Measurements from ENCODE around the gene SHMT2.

Gene SHMT2

DNA sequence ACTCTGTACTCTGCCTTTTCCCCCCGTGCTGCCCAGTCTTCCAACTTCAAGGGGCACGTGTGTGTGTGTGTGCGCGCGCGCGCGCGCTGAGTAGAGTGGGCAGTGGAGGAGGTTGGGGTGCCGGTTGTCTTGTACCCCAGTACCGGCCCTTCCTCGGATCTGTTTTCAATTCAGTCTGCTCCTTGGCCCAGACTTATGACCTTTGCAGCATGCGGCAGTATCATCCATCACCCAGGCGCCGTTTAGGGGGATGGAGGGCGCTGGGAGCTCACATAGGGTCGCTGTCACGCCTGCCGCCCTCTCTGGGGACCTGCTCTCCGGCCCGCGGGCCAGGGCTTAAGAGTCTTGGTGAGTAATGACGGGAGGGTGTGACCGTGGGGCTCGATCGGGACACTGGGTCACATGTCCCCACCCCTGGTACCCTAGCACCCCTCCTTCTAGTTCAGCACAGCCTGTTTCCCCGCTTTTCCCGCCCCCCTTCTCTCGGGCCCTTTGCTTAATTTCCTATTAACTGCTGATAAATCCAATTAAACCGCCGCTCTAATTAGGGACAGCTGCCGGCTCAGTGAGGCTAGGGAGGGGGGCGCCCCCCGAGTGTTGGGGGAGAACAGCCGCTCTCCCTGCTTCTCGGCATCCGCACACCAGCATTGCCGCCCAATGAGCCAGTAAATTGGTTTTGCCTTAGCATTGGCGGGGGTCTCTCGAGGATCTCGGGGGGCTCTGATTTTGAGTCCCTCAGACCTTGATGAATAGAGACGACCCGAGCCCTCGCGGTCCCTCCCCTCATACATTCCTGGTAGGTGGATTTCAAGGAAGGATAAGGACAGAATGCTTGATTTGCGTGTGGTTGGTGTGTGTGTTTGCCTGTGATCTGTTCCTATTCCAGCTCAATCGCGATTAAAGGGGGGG, 12.1 kb downstream of the SHMT2 start:
- no peak for DNase-seq

DNA sequence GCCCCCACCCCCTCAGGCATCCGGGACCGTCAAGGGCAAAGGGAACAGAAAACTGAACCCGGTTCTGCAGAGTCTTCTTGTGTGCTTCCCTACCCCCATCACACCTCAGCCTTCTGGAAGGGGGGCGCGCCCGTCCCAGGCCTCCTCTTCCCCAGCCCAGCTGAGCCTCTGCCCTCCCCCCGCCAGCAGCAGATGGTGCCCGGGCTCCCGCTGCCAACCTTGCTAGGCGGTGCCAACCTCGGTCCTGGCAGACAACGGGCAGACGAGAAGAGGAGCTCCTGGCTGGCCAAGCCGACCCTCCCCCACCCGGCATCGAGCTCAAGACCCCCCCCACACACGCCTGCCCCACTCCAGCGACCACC, 12.8 kb downstream of the SHMT2 start:
- DNase-seq: no peak

DNA sequence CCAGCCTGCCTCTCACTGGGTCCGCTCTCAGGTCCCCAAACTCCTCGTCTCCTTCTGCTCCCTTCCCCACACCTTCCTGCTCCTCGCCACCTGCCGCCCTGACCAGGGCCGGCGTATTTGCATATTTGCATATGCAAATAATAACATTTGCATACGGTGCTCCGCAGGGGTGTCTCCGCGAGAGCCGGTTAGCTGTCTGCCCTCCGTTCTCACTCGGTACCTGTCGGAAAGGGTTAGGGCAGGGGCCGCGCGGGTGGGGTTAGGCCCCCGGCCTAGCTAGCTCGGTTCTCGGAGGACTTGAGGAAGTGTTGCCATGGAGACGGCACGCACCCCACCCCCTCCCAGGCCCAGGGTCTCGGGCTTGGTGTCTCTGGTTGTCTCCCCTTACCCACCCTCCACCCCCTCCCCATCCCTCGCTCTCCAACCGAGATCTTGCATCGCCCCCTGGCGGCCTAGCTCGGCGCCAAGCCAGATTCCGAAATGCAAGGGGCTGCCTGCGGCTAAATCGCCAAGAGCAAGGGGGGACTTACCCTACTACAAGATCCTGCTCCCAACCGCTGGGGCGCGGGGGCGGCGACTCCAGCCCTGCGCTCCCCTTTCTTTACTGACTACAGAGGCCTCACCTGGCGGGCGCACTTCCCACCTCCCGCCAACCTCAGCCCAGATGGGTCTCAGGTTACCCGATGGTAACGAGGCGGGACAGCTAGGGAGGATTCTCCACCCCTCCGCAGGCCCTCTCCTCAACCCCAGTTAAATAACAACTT, 13.4 kb downstream of the SHMT2 start:
- peak; percentile 28 for DNase-seq

DNA sequence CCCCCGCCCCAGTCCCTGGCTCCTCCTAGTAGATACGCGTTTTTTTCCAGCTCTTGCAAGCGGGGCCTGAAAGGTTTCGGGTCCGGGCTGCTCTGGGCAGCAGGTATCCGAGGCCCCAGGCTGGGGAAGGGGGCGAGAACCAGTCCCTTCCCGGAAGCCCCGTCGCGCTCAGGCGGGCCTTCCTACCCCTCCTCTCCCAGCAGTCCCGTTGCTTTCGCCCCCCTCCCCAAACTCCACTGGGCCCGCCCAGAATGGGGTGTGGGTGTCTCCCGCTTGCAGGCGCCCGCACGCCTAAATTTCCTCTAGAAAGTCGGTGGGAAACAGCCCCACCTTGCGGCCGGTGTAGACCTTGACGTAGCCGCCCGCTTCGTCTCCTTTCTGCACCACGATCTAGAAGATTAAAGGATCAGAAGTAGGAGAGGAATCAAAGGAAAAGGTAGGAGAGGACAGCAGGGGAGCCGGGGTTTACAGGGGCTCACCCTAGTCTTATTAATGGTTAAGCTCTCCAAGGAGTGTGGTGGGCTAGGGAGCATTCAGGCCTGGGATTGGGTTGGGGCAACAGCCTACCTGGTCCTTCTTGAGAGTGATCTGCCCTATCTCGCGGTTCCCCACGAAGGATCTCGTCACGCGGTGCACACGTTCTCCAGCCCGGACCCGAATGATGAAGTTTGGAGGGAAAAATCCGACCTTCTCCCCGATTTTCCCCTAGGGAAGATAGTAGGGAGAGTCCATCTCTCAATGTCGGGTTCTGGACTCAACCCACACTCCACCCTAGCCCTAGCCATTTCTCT, 14.2 kb downstream of the SHMT2 start:
- peak; percentile 62 for DNase-seq

DNA sequence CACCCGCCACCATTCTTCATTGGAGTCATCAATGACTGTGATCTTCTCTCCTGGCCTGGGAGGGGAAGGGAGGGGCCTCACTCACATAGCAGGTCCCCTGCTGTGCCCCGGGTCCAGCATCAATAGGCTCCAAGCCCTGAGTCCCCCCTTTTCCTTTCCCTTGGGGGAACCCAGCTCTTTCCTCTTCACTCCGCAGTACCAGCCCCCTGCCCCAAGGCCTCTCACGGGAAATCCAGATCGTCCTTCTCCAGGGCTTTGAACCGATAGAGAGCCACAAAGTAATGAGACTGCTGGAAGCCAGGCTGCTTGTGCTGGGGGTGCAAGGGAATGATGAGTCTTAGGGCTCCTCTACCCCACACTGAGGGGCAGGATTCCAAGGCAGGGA, 14.8 kb downstream of the SHMT2 start:
- no peak for DNase-seq

DNA sequence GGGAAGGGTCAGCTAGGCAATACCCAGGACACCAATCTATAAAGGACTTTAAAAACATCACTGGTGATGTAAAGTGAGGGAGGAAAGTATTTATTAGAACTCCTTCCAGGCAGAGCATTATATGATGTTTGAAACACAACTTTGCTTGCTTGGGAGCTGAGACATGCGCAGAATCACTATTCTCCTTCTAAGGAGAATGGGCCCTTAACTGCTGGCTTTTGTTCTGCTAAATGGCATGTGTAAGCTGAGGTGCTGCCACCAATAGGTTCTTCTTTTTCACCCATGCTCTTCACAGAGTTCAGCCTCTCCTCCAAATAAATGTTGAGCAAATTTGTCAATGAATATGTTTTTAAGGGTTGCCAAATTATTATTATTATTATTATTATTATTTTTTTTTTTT, 17.5 kb downstream of the SHMT2 start:
- DNase-seq: no peak

DNA sequence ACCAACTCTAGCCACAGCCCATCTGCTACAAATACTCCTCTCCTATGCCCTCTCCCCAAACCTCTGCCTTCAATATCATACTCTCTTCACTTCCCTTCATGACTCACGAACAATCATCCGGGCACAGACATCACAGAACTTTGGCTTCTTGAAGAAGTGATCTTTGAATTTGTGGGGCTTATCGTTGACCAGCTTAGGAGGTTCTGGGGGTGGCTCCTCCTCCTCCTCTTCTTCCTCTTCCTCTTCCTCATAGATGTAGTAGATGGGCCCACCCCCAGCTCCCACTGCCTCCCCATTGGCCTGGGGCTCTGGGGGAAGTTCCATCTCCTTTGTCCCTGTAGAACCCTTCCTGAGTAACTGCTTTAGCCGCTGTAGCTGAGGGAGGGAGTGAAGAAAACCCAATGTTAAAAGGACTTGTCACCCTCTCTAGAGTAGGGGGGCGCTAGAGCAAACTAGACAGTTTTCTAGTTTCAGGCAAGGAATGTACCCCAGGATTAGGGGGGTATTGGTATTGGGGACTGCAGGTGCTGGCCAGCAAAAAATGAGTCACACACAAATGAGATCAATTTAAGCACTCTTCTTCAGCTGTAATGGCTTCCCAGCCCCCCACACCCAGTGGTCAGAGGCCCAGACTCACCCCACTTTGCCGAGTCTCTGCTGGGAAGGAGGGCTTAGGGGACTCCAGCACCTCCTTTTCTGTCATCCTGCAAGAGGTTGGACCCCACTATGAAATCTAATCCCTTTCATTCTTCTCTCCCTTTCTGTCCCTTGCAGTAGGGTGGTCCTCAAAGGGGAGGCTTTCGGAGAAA, 19.6 kb downstream of the SHMT2 start:
- no peak for DNase-seq

DNA sequence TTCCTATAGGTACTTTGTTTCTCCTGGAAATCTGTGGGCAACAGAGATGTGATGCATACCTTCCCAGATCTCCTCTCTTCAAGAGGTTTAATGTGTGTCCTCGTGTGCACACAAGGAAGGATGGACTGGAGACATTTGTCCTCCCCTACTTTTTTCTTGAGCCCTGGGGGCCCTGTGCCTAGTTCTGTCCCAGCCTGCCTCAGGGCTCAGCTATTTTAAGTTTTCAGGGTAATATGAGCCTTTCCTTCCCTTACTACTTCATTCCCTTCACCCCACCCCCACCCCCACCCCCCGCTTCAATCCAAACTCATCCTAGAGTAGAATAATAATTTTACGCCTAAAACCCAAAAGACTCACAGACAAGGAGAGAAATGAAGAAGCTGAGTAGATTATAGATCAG, 21.0 kb downstream of the SHMT2 start:
- no peak for DNase-seq

DNA sequence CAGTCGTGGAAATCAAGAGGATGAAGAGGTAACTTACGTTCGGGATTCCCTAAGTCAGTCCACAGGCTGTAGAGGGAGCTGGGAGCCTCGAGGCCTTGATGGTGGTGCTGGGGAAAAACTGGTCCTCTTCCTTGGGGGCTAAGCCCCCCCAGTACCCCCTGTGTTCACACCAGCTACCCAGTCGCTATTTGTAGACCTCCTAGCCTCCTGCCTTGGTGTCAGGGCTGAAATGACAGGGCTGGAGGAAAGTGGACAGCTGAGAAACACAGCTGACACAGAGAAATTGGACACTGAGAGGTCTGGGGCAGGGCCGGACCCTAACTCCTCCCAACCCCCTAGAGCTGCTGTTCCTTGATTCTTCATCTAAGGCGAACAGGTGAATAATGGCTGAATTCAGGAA, 21.4 kb downstream of the SHMT2 start, which contains the start of gene STAC3:
Gene STAC3 (minus strand): TSS at position 232 of the 400 bp plus-strand sequence. CDS start 1,551 bp downstream, outside the sequence.
- DNase-seq: no peak

DNA sequence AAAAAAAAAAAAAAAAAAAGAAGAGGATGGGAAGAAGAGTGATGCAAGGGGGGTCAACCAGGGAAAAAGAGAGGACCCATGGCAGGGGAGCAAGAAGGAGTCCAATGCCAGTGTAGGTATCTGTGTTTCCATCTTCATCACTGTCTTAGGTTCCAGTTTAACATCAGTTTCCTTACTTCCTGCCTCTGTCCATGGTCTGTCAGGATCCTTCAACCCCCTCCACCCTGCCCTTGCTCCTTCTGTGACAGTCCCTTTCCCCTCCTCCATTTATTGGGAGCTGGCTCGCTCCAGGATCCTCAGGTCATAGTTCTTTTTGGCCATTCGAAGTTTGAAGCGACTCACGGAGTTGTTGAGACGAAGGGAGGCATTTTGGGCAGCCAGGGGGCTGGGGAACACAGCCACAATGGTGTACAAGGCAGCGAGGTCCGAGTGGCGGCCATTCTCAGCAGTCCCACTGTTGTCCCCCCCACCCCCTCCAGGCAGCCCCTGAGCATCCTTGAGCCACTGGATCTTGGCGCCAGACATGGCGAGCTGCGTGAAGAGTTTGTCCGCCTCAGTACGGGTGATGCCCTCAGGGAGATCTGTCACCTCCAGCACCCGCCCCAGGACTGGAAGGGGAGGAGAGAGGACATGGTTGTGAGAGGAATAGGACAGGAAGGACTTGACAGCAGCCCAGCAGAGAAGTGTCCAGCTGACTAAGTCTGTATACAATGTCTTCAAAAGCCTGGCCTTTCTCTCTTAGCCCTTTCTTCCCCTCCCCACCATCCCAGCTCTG, 25.2 kb downstream of the SHMT2 start:
- no peak for DNase-seq

DNA sequence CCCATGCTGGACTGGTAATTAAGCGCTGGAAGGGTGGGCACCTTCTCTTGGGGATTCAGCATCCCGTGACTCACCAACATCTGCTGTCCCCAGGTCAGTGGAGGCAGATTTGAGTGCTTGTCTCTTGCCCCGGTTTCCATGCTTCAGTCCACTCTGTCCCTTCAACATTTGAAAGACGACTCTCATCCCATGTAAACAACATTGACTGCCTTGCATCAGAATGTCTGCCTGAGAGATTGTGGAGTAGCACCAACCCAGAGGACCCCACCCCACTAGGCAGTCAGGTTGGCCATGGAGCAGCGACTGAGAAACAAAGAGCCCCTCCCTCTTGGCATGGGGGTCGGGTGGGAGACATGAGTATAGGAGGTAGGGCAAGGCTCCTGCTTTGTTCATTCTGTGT, 26.4 kb downstream of the SHMT2 start:
- no peak for DNase-seq

DNA sequence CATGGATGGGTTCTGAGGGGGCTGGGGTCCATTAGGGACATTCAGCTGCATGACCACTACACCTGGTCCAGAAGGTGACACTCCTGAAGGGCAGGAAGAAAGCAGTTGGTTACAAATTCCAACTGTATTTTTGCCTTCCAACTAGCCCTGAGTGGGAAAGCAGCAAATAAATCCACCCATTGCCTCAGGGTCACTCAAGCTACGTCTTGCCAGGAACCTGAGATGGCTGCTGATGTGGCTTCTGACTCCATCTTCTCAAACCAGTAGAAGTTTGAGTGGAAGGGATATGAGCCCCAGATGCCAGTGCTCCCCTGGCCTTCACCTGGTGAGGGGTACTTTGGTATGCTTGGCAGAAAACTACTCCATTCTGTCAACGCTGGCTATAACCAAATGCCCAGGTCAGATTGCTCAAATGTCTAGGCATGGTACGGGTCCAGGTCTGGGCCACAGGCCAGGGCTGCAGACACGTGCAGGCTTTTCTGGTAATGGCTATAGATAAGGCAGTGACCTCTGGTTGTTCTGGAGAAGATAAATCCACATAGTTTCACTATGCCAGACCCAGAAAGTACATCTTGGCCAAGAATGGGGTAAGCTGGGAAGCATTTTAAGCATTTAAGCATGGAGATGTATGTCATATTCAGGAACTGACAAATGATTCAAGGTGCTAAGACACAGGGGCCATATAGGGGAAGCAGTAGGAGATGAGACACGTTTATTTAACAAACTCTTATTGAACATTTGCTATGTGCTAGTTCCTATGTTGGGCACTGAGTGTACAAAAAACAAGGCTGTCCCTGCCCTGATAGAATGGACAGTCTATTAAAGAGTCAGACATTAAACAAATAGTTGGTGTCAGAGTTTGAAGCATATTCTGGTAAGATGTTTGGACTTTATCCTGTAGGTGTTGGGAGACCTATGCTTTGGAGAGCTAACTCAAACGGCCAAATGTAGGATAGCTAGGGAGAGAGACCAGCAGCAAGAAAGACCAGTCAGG, 29.8 kb downstream of the SHMT2 start:
- no peak for DNase-seq

DNA sequence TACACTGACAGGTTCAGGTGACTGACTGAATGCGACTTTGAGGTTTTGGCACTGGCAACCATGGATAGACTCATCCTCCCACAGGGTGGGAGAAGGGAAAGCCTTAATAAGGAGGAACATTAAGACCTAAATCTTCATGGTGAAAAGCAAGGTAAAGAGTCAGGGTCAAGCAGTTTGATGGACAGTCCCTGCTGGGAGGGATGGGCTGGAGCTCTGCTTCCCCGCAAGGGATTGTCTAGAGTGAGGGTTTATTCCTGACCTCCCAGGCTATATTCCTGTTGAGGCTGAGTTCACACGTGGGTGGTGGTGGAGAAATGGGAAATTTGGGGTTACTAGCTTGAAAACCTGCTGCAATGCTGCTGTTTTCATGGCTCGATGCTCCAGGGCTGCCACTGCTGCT, 30.9 kb downstream of the SHMT2 start:
- DNase-seq: no peak

DNA sequence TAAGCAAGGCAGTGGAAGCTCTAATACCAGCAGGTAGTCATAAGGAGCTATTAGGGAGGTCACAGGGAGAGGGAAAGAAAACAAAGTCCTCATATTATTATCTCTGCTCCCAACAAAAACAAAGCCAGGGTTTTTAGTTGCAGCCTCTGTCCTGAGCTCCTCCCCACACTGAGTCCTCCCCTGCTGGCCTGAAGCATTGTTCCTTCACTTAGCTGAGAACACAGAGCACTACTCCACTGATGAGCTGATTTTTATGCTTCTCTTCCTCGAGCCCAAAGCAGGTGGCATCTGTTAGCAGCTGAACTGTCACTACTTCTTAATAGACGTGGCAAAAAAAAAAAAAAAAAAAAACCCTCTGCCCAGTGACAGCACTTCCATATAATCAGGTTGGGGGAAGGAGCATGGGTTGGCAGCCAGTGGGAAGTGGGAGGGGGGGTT, 31.9 kb downstream of the SHMT2 start:
- DNase-seq: no peak

DNA sequence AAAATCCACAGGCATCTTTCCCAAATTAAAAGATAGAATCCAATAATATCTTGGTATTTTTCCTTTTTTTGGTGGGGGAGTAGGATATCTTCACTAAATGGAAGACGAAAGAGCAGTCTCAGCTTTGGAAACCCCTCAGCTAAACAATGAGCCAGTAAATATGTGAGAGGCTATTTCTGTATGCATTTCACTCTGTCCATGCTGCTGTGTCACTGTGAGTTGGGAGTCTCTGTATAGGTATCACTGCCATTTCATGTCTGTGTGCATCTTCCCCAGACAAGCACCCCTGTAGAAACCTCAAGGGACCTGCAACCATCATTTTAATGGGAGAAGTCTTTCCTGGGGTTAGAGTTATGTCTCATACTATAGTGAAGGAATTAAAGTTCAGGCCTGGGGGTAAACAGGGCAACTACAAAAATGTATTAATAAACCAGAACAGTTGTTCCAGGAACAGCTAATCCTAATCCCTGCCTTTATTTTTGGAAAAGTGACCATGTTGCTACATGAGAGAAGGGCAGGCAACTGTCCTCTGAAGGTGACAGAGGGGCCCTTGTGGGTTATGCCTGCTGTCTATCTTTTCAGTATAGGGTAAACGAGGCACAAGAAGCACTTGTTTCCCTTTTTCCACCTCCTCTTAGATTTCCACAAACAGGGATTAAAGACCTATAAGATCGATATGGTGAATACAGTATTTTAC, 32.8 kb downstream of the SHMT2 start:
- no peak for DNase-seq

DNA sequence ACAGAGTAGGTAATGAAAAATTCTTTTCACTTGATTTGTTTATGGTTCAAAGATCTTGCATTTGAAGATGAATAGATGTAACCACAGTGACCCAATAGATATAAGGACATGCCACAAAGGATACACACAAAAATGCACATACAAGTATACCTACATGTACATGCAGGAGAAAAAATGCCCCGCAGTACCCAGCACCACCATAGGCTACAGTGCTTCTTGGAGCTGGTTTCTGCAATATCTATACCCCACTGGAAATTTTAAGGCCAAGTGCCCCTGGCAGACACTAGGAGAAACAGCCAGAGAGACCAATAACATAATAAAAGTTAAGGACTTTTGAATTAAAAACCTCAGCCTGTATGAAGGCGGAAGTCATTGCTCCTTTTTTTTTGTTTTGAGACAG, 33.6 kb downstream of the SHMT2 start:
- DNase-seq: no peak

DNA sequence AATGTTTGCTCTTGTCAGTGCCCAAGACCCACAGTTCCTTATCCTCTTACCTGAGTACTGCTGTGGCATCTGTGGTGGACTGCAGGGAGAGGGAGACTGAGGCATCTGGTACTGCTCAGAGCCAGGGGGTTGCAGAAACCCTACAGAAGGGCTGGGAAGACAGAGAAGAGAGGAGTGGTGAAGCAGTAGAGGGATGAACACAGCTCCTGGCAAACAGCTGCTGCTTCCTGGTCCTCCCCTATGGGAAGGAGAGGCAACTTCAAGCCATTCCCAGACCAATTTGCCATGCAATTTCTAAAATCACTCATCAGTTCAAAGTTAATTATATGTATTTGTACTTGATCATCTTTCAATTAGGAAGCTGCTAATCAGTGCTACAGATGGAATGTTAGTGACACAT, 37.2 kb downstream of the SHMT2 start:
- no peak for DNase-seq

DNA sequence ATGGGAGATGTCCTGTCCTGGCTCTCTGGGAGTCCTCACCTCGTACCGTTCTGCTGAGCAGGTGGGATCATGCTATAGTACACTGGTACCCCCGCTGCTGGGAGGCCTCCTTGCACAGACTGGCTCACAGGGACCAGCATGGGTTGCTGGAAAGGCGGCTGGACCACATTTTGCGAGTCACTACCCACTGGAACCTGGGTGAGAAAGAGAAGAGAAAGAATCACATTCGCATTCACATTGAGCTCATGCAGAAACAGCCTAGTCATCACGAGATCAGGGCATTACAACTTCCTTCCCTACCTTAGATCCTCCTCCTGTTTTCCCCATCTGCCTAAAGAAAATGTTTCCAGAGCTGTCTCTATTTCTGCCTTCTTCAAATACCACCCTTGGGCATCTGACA, 38.8 kb downstream of the SHMT2 start:
- DNase-seq: no peak

DNA sequence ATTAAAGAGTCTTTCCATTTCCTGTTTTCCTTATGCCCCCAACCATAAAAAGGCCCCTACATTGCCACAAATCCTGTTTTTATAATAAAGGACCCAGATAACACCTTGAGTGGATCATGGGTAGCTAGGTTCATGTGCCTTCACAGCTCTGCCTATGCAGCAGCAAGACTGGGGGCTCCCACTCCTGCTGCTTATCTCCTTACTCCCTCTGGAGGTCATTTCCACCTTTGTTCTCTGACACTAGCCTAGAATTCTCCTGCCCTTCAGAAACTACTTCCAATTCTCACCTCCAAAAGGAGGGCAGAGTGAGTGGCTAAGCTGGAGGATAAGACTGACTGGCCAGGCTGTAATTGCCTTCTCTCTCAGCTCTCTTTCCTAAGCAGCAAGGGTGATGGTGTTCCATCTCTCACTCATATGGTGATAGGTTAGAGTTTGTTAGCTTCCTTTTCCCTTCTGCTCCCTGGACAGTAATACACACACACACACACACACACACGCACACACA, 41.5 kb downstream of the SHMT2 start:
- DNase-seq: no peak

All from T1000 (cell line).